ENCODE data around the gene SUSD4.

SUSD4 gene

DNA sequence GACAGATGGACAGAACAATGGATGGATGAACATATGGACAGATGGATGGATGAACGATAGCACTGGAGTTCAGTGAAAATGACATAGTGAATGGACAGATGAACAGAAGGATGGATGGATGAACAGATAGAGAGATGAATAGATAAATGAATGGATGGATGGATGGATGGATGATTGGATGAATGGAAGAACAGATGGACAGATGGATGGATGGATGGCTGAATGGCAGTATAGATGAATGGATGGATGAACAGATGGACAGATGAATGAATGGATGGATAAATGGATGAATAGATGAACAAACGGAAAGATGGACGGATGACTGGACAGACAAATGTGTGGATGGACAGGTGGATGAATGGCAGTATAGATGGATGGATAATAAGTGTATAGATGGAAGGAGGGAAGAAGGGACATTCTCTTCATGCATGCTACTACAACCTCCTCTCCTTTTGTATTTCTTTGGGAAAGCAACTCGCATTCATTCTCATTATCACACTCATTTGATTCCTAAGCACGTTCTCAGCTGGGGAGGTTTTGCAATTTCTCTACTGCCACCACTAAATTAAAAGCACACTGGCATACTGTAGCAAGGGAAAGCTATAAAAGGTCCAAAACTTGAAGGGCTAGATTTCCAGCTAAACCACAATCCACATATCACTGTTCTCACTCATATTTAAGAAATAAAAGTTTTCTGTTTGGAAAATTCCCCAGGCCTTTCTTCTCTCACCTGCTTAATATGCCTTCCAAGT, 34.1 kb downstream of the SUSD4 start:
- Mint-ChIP-seq H3K36me3 (ENCODE audit: low read depth) (no peaks in the 10 kb centered on the region), H3K4me1 (ENCODE audit: low read depth) (peaks cover 10% of the 10 kb centered on the region), H3K9me3 (no peaks in the 10 kb centered on the region), H3K27ac (no peak overlapping the region), H3K4me3 (no peak overlapping the region), H3K27me3 (peaks cover 7% of the 10 kb centered on the region)
- intact Hi-C loops (cut with micrococcal nuclease) = no loop called here

DNA sequence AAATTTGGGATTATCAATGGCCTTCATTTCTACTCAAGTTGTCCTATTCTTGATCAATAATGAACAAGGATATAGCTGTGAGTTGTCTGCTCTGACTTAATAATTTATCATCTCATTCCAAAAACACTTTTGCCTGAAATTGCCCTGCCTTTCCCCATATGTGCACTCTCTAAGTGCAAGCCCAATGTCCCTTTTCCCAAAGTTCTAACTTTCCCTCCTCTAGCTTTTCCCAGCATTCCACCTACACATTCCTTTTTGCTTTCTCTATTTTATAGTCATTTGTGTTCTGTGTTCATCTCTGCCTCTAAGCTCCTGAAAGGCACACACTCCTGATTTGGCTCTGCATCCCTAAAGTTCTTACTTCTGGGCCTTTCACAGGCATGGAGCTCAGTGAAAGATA, 34.7 kb downstream of the SUSD4 start:
- H3K27ac Mint-ChIP-seq = no peak overlapping the region
- peaks cover 5% of the 10 kb centered on the region for H3K27me3 Mint-ChIP-seq
- intact Hi-C loops (cut with micrococcal nuclease) = no loop called here
- H3K4me3 Mint-ChIP-seq = no peak overlapping the region
- H3K4me1 Mint-ChIP-seq (ENCODE audit: low read depth) = peaks cover 10% of the 10 kb centered on the region
- H3K9me3 Mint-ChIP-seq = no peaks in the 10 kb centered on the region
- no peaks in the 10 kb centered on the region for H3K36me3 Mint-ChIP-seq (ENCODE audit: low read depth)

DNA sequence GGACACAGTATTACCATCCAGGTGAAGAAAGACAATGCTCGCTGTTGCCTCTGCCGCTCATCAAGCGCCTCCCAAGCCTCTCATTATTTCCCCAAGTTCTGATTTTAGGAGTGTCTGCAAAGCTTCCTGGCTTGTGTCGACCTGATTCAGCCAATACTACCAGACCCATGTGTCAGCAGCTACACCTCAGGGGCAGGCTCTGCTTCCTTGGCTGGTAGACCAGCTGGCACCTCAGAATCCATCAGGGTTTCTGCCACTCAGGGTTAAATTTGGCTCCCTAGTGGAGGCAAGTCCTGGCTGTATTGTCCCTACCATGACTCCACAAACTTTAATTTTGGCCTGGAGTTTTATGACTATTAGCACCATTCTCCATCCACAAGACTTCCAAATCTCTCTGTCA, 35.4 kb downstream of the SUSD4 start:
- no peaks in the 10 kb centered on the region for H3K36me3 Mint-ChIP-seq (ENCODE audit: low read depth)
- H3K27ac Mint-ChIP-seq = no peak overlapping the region

DNA sequence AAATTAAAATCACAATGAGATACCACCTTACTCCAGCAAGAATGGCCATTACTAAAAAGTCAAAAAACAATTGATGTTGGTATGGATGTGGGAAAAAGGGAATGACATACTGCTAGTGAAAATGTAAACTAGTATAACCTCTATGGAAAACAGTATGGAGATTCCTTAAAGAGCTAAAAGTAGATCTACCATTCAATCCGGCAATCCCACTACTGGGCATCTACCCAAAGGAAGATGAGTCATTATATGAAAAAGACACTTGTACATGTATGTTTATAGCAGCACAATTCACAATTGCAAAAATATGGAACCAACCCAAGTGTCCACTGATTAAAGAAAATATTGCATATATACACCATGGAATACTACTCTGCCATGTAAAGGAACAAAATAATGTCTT, 37.2 kb downstream of the SUSD4 start:
- intact Hi-C loops (cut with micrococcal nuclease) = no loop called here
- no peaks in the 10 kb centered on the region for H3K36me3 Mint-ChIP-seq (ENCODE audit: low read depth)
- peaks cover 4% of the 10 kb centered on the region for H3K27me3 Mint-ChIP-seq
- no peaks in the 10 kb centered on the region for H3K4me1 Mint-ChIP-seq (ENCODE audit: low read depth)
- no peaks in the 10 kb centered on the region for H3K9me3 Mint-ChIP-seq
- H3K27ac Mint-ChIP-seq = no peak overlapping the region
- H3K4me3 Mint-ChIP-seq = no peak overlapping the region

More for the DNA sequence above, 35.4 kb downstream of the SUSD4 start:
- no peaks in the 10 kb centered on the region for H3K9me3 Mint-ChIP-seq
- intact Hi-C loops (cut with micrococcal nuclease) = no loop called here
- peaks cover 9% of the 10 kb centered on the region for H3K4me1 Mint-ChIP-seq (ENCODE audit: low read depth)
- no peak overlapping the region for H3K4me3 Mint-ChIP-seq
- peaks cover 3% of the 10 kb centered on the region for H3K27me3 Mint-ChIP-seq

DNA sequence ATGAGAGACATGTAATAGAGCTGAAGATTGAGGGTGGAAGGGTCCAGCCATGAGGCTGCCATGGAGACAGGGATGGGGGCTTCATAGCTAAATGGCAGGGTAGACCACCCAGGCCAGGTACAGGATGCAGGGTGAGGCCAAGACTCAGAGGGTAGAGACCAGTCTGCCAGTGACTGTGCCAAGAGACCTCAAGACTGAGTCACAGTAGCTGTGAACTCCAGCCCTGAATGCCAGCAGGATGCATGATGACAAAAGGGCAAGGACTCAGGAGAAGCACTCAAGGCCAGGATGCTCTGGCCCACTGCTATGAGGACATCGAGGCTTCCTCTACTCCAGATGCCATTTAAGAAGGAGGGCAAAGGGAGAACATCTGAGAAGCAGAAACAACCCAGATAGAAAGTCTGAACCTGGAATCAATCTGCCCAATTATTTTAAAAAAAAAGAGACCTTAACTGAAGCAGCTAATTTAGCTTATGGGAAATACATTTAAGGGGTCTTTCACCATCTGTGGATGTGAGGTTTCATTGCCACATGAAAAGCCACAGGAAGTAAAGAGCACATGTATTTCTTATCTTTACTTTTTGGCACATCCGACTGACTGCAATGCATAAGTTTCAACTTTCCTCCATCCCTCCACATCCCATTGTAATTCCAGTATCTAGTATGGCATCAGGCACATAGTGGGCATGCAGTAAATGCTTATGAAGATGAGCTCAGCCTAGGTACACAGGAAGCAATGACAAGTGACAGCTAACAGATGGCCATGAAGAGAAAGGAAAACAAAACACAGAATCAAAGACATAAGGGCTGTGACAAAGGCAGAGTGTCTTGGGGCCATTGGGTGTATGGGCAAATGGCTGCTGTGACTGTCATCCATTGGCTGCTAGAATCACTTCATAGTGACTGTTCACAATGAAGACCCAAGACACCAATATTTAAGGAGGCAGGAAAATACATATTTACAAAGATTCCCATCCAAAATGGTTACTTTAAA, 40.2 kb downstream of the SUSD4 start:
- Mint-ChIP-seq H3K27ac (no peak overlapping the region), H3K36me3 (ENCODE audit: low read depth) (no peaks in the 10 kb centered on the region), H3K9me3 (no peaks in the 10 kb centered on the region), H3K4me3 (no peak overlapping the region), H3K27me3 (peaks cover 5% of the 10 kb centered on the region), H3K4me1 (ENCODE audit: low read depth) (no peaks in the 10 kb centered on the region)
- intact Hi-C loops (cut with micrococcal nuclease) = no loop called here

DNA sequence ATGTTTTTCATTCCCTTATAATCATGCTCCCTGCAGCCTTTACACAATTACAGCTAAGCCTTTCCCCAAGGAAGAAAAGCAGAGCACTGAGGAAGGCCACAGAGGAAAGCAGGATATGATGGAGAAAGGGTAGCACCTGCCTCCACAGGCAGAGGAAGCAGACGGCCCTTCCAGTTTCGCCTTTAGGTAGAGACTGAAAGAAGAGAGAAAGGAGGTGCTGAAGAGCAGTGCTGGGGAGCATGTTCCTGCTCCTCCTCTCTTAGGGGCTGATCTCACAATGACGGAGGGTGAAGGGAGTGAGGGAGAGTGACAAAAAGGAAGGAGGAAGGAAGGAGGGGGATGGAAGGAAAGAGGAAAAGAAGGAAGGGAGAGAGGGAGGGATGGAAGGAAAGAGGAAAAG, 41.1 kb downstream of the SUSD4 start:
- Mint-ChIP-seq H3K27me3 (peaks cover 3% of the 10 kb centered on the region), H3K4me1 (ENCODE audit: low read depth) (no peaks in the 10 kb centered on the region), H3K27ac (no peak overlapping the region), H3K4me3 (no peak overlapping the region), H3K9me3 (no peaks in the 10 kb centered on the region), H3K36me3 (ENCODE audit: low read depth) (no peaks in the 10 kb centered on the region)
- intact Hi-C loops (cut with micrococcal nuclease) = no loop called here

DNA sequence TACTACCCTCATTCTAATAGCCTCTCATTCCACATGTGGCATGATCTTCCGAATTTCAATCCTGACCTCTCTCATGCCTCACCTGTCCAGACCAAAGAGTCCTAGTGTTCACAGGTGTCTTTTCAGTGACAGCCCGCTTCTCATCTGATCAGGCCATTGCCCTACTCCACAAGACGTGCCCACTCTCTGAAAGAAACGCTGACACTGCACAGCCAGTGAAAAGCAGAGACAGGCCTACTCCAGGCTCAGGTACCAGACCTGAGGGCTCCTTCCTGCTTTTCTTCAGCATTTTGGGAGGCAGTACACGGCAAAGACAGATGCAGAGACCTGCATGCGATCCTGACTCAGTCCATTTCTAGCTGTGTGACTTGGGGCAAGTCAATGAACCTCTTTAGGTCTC, 43.0 kb downstream of the SUSD4 start:
- intact Hi-C loops (cut with micrococcal nuclease) = no loop called here
- Mint-ChIP-seq H3K4me1 (ENCODE audit: low read depth) (no peaks in the 10 kb centered on the region), H3K4me3 (no peak overlapping the region), H3K9me3 (no peaks in the 10 kb centered on the region), H3K27me3 (peaks cover 4% of the 10 kb centered on the region), H3K27ac (no peak overlapping the region), H3K36me3 (ENCODE audit: low read depth) (no peaks in the 10 kb centered on the region)

DNA sequence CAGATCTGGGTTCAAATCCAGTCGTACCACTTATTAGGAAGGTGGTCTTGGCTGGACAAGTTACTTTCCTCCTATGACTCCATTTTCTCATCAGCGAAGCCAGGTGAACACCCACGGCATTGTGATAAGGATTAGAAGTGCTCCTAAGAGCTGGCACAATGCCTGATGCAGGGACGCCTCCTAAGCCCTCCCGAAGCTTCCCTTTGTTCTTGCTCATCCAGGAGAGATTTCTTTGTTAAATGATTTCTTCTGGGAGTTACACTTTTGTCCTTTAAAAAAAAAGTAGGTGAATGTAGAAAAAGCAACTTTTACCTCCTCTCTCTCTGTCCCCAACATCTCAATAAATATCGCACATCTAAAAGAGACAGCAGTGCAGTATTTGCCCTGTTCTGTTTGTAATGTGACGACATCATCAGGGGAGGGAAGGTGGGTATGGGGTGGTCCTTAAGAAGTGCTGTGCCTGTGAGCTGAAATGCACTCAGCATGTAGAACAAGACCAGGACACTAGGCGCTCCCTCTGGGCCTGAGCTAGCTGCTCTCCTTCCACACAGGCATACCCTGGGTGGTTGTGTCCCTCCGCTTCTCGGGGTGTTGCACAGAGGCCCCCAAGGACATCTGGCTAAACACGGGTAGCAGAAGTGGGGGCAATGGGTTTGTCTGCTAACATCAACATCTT, 43.9 kb downstream of the SUSD4 start:
- Mint-ChIP-seq H3K36me3 (ENCODE audit: low read depth) (no peaks in the 10 kb centered on the region), H3K27ac (no peak overlapping the region), H3K4me3 (no peak overlapping the region), H3K4me1 (ENCODE audit: low read depth) (no peaks in the 10 kb centered on the region), H3K27me3 (peaks cover 6% of the 10 kb centered on the region), H3K9me3 (no peaks in the 10 kb centered on the region)
- intact Hi-C loops (cut with micrococcal nuclease) = no loop called here

DNA sequence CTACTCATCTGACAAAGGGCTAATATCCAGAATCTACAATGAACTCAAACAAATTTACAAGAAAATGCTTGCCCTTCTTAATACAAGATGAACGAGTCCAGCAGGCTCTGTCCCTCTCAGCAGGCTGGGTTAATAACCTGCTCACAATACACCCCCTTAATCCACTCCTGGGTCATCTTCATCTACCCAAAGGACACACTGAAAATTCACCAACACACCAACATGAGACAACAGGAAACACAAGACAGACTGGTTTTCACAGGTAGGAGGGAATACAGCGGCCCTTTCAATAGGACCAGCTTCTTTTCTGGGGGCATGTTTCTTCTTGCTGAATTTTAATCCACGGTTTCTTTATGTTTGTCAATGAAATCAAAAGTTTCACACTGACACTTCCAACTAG, 44.6 kb downstream of the SUSD4 start:
- intact Hi-C loops (cut with micrococcal nuclease) = no loop called here

DNA sequence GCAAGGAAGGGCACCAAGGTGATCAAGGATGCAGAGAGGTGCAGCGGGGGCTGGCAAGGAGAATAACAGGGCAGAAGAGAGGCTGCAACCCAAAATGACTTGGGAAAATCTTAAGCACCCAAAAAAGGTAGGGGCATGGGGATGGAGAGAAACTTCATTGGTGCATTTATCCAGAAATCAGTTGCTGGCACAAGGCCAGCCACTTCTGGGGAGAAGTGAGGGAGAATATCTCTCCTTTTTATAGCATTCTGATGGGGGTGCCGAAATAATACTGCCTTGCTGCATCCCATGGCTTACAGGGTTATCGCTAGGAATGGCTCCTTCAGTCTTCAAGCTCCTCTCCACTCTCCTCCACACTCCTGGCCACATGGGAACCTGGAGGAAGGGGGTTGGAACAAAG, 47.9 kb downstream of the SUSD4 start:
- Mint-ChIP-seq H3K4me3 (no peak overlapping the region), H3K9me3 (no peaks in the 10 kb centered on the region), H3K4me1 (ENCODE audit: low read depth) (no peaks in the 10 kb centered on the region), H3K27me3 (peaks cover 6% of the 10 kb centered on the region), H3K36me3 (ENCODE audit: low read depth) (no peaks in the 10 kb centered on the region), H3K27ac (no peak overlapping the region)
- intact Hi-C loops (cut with micrococcal nuclease) = no loop called here

More for the DNA sequence above, 44.6 kb downstream of the SUSD4 start:
- no peaks in the 10 kb centered on the region for H3K9me3 Mint-ChIP-seq
- H3K4me1 Mint-ChIP-seq (ENCODE audit: low read depth) = no peaks in the 10 kb centered on the region
- H3K27me3 Mint-ChIP-seq = peaks cover 7% of the 10 kb centered on the region
- no peak overlapping the region for H3K4me3 Mint-ChIP-seq
- H3K27ac Mint-ChIP-seq = no peak overlapping the region
- H3K36me3 Mint-ChIP-seq (ENCODE audit: low read depth) = no peaks in the 10 kb centered on the region

DNA sequence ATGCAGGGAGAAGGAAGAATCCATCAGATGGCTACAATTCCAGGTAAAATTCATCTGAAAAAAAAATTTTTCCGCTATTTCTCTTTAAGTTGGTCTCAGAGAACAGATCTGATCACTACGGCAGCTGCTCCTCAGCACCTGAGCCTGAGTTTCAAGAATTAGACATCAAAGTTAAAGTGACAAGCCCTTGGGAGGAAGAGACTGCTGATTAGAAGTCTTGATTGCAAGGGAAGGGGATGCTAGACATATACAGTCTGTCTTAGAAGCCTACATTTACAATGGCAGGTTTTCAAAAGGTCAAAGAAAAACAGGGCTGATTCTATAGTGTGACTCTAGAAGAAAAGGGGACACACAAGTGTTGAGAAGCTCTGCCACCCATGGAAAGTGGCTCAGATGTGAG, 48.3 kb downstream of the SUSD4 start:
- Mint-ChIP-seq H3K36me3 (ENCODE audit: low read depth) (no peaks in the 10 kb centered on the region), H3K4me1 (ENCODE audit: low read depth) (no peaks in the 10 kb centered on the region), H3K27ac (no peak overlapping the region), H3K27me3 (peaks cover 4% of the 10 kb centered on the region), H3K4me3 (no peak overlapping the region), H3K9me3 (no peaks in the 10 kb centered on the region)
- intact Hi-C loops (cut with micrococcal nuclease) = no loop called here

DNA sequence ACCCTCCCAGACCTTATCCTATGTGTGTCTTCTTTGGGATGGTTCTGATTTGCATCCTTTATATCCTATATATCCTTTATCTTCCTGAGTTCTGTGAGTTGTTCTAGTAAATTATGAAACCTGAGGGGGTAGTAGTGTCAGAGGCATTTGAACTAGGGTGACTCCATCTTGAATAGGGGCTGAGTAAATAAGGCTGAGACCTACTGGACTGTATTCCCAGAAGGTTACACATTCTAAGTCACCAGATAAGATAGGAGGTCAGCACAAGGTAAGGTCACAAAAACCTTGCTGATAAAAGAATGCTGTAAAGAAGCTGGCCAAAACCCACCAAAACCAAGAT, 50.6 kb downstream of the SUSD4 start:
- H3K27ac Mint-ChIP-seq = no peak overlapping the region
- H3K9me3 Mint-ChIP-seq = no peaks in the 10 kb centered on the region
- H3K27me3 Mint-ChIP-seq = peaks cover 4% of the 10 kb centered on the region
- H3K4me1 Mint-ChIP-seq (ENCODE audit: low read depth) = no peaks in the 10 kb centered on the region
- no peaks in the 10 kb centered on the region for H3K36me3 Mint-ChIP-seq (ENCODE audit: low read depth)
- intact Hi-C loops (cut with micrococcal nuclease) = no loop called here
- H3K4me3 Mint-ChIP-seq = no peak overlapping the region

DNA sequence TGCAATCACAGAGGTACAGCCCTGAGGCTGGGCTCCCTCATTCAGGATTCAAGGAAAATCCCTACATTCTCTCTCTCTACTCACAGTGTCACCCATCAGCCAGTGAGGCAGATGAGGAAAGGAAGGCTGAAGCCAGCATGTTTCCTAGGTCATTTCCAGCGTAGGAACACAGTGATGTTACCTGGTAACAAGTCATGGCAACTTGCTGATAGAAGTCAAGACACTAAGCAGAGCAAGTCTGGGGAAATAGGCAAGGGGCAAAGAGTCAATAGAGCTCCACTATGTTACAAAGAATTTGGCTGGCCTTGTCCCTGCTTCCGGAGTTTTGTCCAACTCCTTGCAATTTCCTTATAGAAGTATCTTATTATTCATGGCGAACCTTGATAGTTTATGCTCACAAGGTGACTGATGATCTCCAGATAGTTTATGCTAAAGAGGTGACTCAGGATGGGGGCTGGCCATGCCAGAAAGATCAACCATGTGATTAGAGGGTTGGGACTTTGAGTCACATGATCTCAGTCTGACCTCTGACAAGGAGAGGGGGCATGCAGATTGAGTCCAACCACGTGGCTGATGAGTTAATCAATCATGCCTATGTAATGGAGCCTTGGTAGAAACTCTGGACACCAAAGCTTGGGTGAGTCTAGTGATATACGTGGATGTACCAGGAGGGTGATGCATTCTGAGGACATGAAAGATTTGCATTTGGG, 51.1 kb downstream of the SUSD4 start:
- Mint-ChIP-seq H3K27me3 (peaks cover 4% of the 10 kb centered on the region), H3K4me3 (no peak overlapping the region), H3K27ac (no peak overlapping the region), H3K36me3 (ENCODE audit: low read depth) (no peaks in the 10 kb centered on the region), H3K4me1 (ENCODE audit: low read depth) (no peaks in the 10 kb centered on the region), H3K9me3 (no peaks in the 10 kb centered on the region)
- intact Hi-C loops (cut with micrococcal nuclease) = no loop called here
